ENCODE results near the gene TTC4.

TTC4 gene

GRCh38 chr1:54715493-54716298 lies at the start of gene TTC4:
TTC4 (plus strand) TSS chr1:54715861; CDS start chr1:54715909, 48 bp downstream.
- Histone ChIP-seq H3K36me3 (ENCODE audit: control insufficient read depth, insufficient read depth, low read length) (peaks cover 4% of the 10 kb centered on the region), H3K9me3 (ENCODE audit: control insufficient read depth, insufficient read depth, low read length) (no peaks in the 10 kb centered on the region), H3K4me3 (ENCODE audit: low read depth, low read length) (peak within 1 kb of the TSS; percentile 64), H3K4me1 (ENCODE audit: control insufficient read depth, insufficient read depth, low read length) (peaks cover 3% of the 10 kb centered on the region), H3K27me3 (ENCODE audit: control insufficient read depth, insufficient read depth, low read length) (peaks cover 7% of the 10 kb centered on the region), H3K9ac (ENCODE audit: low read depth, low read length) (peak within 1 kb of the TSS; percentile 79)

- H3K4me3 ChIP-seq (ENCODE audit: low read depth, low read length), result no peak overlapping the region
- no peak overlapping the region for H3K9ac ChIP-seq (ENCODE audit: low read depth, low read length)
- no peaks in the 10 kb centered on the region for H3K27me3 ChIP-seq (ENCODE audit: control insufficient read depth, insufficient read depth, low read length)
- no peaks in the 10 kb centered on the region for H3K4me1 ChIP-seq (ENCODE audit: control insufficient read depth, insufficient read depth, low read length)
- no peaks in the 10 kb centered on the region for H3K9me3 ChIP-seq (ENCODE audit: control insufficient read depth, insufficient read depth, low read length)
- H3K36me3 ChIP-seq (ENCODE audit: control insufficient read depth, insufficient read depth, low read length), result no peaks in the 10 kb centered on the region
These were observed 49.3 kb upstream of the TTC4 start for GRCh38 chr1:54666333-54666732.

DNA sequence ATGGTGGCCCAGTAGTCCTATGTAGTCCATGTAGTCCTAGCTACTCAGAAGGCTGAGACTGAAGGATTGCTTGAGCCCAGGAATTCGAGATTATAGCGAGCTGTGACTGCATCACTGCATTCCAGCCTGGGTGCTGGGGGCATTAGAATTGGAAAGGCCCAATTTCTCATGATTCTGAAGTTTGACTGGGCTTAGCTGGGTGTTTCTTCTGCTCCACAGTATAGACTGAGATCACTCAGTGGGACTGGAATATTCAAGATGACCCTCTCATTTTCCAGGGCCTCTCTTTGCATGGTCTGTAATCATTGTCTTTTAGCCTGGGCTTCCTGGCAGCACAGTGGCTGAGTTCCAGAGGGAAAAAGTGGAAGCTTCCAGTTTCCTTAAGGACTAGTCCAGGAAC lies 47.9 kb upstream of the TTC4 start:
- Histone ChIP-seq H3K36me3 (ENCODE audit: control insufficient read depth, insufficient read depth, low read length) (no peaks in the 10 kb centered on the region), H3K9me3 (ENCODE audit: control insufficient read depth, insufficient read depth, low read length) (no peaks in the 10 kb centered on the region), H3K27me3 (ENCODE audit: control insufficient read depth, insufficient read depth, low read length) (no peaks in the 10 kb centered on the region), H3K4me1 (ENCODE audit: control insufficient read depth, insufficient read depth, low read length) (no peaks in the 10 kb centered on the region), H3K4me3 (ENCODE audit: low read depth, low read length) (no peak overlapping the region), H3K9ac (ENCODE audit: low read depth, low read length) (no peak overlapping the region)

DNA sequence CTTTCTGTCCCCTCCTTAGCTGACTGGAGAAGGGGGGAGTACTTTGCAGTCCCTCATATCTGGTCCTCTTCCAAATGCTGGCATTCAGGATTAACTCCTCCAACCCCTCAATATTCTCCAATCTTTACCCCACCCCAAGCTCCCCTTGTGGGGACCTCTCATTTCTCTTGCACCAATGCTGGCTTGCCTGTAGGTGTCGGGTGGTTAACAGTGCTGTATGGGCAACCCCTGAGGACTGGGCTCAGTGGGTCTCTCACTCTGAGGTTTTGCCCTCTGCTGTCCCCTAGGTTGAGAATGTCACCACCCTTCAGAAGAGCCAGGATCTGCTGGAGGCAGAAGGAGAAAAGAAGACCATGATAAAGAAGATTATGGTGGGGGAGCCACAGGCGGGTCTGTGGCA lies 47.1 kb upstream of the TTC4 start:
- no peak overlapping the region for H3K9ac ChIP-seq (ENCODE audit: low read depth, low read length)
- H3K9me3 ChIP-seq (ENCODE audit: control insufficient read depth, insufficient read depth, low read length), result no peaks in the 10 kb centered on the region
- H3K4me3 ChIP-seq (ENCODE audit: low read depth, low read length), result no peak overlapping the region
- H3K36me3 ChIP-seq (ENCODE audit: control insufficient read depth, insufficient read depth, low read length), result no peaks in the 10 kb centered on the region
- H3K4me1 ChIP-seq (ENCODE audit: control insufficient read depth, insufficient read depth, low read length), result no peaks in the 10 kb centered on the region
- no peaks in the 10 kb centered on the region for H3K27me3 ChIP-seq (ENCODE audit: control insufficient read depth, insufficient read depth, low read length)

DNA sequence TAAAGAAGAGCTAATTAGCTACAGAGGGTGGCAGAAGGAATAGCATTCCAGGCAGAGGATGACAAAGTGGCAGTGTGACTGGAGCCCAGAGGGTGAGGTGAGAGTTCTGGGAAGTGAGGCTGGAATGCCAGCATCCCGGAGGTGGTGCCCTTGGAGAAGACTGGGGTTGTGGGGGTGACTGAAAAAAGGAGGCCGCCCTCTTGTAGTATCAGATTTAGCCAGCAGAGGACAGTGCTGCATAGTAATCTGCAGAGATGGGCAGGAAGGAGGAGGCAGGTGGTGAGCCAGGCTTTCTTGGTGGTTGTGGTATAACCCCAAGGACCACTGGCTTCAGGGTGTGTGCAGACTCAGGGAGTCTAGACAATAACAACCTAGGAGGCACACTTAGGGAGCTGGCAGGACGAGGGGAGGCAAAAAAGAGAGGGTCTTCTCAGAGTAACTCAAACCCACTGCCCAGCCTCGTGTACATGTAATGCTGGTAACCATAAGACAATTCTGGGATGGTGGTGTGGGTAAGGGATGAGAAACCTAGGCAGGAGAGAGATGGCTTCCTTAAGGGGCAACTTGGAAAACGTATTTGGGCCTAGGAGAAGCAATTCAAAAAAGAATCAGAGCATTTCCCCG lies 43.6 kb upstream of the TTC4 start:
- H3K9ac ChIP-seq (ENCODE audit: low read depth, low read length), result no peak overlapping the region
- no peaks in the 10 kb centered on the region for H3K4me1 ChIP-seq (ENCODE audit: control insufficient read depth, insufficient read depth, low read length)
- H3K27me3 ChIP-seq (ENCODE audit: control insufficient read depth, insufficient read depth, low read length), result no peaks in the 10 kb centered on the region
- H3K36me3 ChIP-seq (ENCODE audit: control insufficient read depth, insufficient read depth, low read length), result no peaks in the 10 kb centered on the region
- no peak overlapping the region for H3K4me3 ChIP-seq (ENCODE audit: low read depth, low read length)
- no peaks in the 10 kb centered on the region for H3K9me3 ChIP-seq (ENCODE audit: control insufficient read depth, insufficient read depth, low read length)

- H3K9me3 ChIP-seq (ENCODE audit: control insufficient read depth, insufficient read depth, low read length), result no peaks in the 10 kb centered on the region
- no peaks in the 10 kb centered on the region for H3K27me3 ChIP-seq (ENCODE audit: control insufficient read depth, insufficient read depth, low read length)
- H3K36me3 ChIP-seq (ENCODE audit: control insufficient read depth, insufficient read depth, low read length), result no peaks in the 10 kb centered on the region
- no peak overlapping the region for H3K9ac ChIP-seq (ENCODE audit: low read depth, low read length)
- H3K4me1 ChIP-seq (ENCODE audit: control insufficient read depth, insufficient read depth, low read length), result no peaks in the 10 kb centered on the region
- no peak overlapping the region for H3K4me3 ChIP-seq (ENCODE audit: low read depth, low read length)
These were observed 36.7 kb upstream of the TTC4 start for GRCh38 chr1:54678776-54679643.

GRCh38 chr1:54679706-54680105 lies 36.0 kb upstream of the TTC4 start:
- Histone ChIP-seq H3K27me3 (ENCODE audit: control insufficient read depth, insufficient read depth, low read length) (no peaks in the 10 kb centered on the region), H3K9ac (ENCODE audit: low read depth, low read length) (no peak overlapping the region), H3K4me1 (ENCODE audit: control insufficient read depth, insufficient read depth, low read length) (no peaks in the 10 kb centered on the region), H3K4me3 (ENCODE audit: low read depth, low read length) (no peak overlapping the region), H3K9me3 (ENCODE audit: control insufficient read depth, insufficient read depth, low read length) (no peaks in the 10 kb centered on the region), H3K36me3 (ENCODE audit: control insufficient read depth, insufficient read depth, low read length) (no peaks in the 10 kb centered on the region)

- Histone ChIP-seq H3K4me3 (ENCODE audit: low read depth, low read length) (no peak overlapping the region), H3K9ac (ENCODE audit: low read depth, low read length) (no peak overlapping the region), H3K4me1 (ENCODE audit: control insufficient read depth, insufficient read depth, low read length) (no peaks in the 10 kb centered on the region), H3K27me3 (ENCODE audit: control insufficient read depth, insufficient read depth, low read length) (no peaks in the 10 kb centered on the region), H3K9me3 (ENCODE audit: control insufficient read depth, insufficient read depth, low read length) (no peaks in the 10 kb centered on the region), H3K36me3 (ENCODE audit: control insufficient read depth, insufficient read depth, low read length) (no peaks in the 10 kb centered on the region)
These were observed 35.3 kb upstream of the TTC4 start for GRCh38 chr1:54680387-54680786.

- Histone ChIP-seq H3K9me3 (ENCODE audit: control insufficient read depth, insufficient read depth, low read length) (no peaks in the 10 kb centered on the region), H3K27me3 (ENCODE audit: control insufficient read depth, insufficient read depth, low read length) (no peaks in the 10 kb centered on the region), H3K4me1 (ENCODE audit: control insufficient read depth, insufficient read depth, low read length) (no peaks in the 10 kb centered on the region), H3K9ac (ENCODE audit: low read depth, low read length) (no peak overlapping the region), H3K4me3 (ENCODE audit: low read depth, low read length) (no peak overlapping the region), H3K36me3 (ENCODE audit: control insufficient read depth, insufficient read depth, low read length) (no peaks in the 10 kb centered on the region)
These were observed 34.3 kb upstream of the TTC4 start for GRCh38 chr1:54681358-54681757.

DNA sequence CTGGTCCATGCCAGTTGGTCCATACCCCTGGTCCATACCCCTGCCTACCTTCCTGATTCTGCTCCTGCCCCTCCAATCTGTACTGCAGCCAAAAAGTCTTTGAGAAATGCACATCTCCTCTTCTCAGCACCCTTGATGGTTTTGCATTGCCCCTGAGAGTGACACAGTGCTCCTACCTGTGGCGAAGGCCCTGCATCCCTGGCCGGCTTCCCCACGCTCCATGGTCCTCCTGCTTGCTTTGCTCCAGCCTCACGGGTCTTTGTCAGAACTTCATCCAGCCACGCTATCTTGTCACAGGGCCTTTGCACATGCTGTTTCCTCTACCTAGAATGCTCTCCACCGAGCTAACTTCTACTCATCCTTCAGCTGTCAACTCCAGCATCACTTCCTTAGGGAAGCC lies 32.2 kb upstream of the TTC4 start:
- Histone ChIP-seq H3K4me3 (ENCODE audit: low read depth, low read length) (no peak overlapping the region), H3K9me3 (ENCODE audit: control insufficient read depth, insufficient read depth, low read length) (no peaks in the 10 kb centered on the region), H3K27me3 (ENCODE audit: control insufficient read depth, insufficient read depth, low read length) (no peaks in the 10 kb centered on the region)

DNA sequence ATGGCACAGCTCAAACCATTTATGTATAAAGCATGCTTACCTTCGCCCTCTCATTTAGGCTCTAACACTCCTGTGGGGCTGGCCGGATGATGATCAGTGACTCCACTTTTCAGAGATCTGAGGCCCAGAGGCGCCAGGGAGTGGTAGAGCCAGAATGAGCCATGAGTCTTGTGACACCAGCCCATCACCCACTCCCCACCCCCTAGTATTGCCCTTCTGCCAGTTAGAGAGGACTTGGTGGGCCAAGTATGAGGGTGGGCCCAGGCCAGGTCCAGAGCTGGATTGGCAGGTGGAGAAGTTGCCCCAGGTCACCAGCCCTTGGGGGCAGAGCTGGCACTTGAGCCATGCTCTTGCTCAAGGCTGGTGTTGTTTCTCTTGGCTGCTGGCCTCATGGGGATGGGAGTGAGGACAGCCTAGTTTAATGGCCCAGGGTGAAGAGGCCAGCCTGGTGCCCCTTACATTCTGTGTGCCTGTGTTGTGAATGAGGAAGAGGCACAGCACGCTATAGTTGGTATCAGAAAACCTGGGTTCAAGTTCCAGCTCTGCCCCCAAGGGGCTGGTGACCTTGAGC lies 30.2 kb upstream of the TTC4 start:
- Histone ChIP-seq H3K9ac (ENCODE audit: low read depth, low read length) (no peak overlapping the region), H3K36me3 (ENCODE audit: control insufficient read depth, insufficient read depth, low read length) (no peaks in the 10 kb centered on the region), H3K27me3 (ENCODE audit: control insufficient read depth, insufficient read depth, low read length) (no peaks in the 10 kb centered on the region), H3K4me1 (ENCODE audit: control insufficient read depth, insufficient read depth, low read length) (no peaks in the 10 kb centered on the region), H3K4me3 (ENCODE audit: low read depth, low read length) (no peak overlapping the region), H3K9me3 (ENCODE audit: control insufficient read depth, insufficient read depth, low read length) (no peaks in the 10 kb centered on the region)

More for the DNA sequence above, 32.2 kb upstream of the TTC4 start:
- Histone ChIP-seq H3K9ac (ENCODE audit: low read depth, low read length) (no peak overlapping the region), H3K4me1 (ENCODE audit: control insufficient read depth, insufficient read depth, low read length) (no peaks in the 10 kb centered on the region), H3K36me3 (ENCODE audit: control insufficient read depth, insufficient read depth, low read length) (no peaks in the 10 kb centered on the region)

Measured in iPS-15b (cell line).